ENCODE results near the gene LPIN1. TPM values are rescaled to one million over a fixed set of nuclear protein-coding genes. Genes with fewer than 3 reads are reported as not detected.
A peak's percentile ranks its signal among the peaks of the same experiment; 100 is the strongest.

The LPIN1 gene
- total and polyA plus RNA-seq, 12 donors: 18.9 to 61.0 (median 34.4) TPM

DNA sequence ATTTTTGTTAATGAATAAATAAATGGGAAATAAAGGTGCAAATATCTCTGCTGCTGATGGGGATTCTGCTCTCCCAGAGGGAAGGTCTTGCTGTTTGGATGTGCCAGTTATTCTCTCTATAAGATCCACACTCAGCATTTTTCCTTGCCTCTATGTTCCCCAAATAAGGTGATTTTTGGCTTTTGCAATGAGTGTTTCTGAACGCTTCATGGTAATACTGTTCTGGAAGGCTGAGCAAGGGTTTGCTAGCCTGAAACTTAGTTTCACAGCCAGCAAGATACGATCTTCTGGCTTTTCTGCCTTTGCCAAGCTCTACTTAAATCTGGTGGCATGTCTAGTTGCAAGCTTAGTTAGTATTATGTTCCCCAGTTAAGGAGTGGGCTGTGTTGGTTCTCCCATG is 114.6 kb downstream of the LPIN1 start:
- TF ChIP-seq, protein P1, sequence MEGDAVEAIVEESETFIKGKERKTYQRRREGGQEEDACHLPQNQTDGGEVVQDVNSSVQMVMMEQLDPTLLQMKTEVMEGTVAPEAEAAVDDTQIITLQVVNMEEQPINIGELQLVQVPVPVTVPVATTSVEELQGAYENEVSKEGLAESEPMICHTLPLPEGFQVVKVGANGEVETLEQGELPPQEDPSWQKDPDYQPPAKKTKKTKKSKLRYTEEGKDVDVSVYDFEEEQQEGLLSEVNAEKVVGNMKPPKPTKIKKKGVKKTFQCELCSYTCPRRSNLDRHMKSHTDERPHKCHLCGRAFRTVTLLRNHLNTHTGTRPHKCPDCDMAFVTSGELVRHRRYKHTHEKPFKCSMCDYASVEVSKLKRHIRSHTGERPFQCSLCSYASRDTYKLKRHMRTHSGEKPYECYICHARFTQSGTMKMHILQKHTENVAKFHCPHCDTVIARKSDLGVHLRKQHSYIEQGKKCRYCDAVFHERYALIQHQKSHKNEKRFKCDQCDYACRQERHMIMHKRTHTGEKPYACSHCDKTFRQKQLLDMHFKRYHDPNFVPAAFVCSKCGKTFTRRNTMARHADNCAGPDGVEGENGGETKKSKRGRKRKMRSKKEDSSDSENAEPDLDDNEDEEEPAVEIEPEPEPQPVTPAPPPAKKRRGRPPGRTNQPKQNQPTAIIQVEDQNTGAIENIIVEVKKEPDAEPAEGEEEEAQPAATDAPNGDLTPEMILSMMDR (IDR thresholded peaks at IDR 0.05): no peak
- Histone ChIP-seq H3K4me3 (no peak overlapping the region), H3K4me1 (peaks cover 0 to 30% (median 14%) of the 10 kb centered on the region in 9 donors), H3K27me3 (no peaks in the 10 kb centered on the region), H3K27ac (no peak overlapping the region), H3K9me3 (peaks cover 0 to 7% (median 0%) of the 10 kb centered on the region in 11 donors), H3K36me3 (no peaks in the 10 kb centered on the region)
- WGBS, 2 donors: 93 to 97% methylated on average over 2 of the region's 2 CpGs
- no peak for DNase-seq
- intact Hi-C loops (cut with DNase I): loop anchor here in 9 of 10 donors (5.0 to 10.0 kb wide), 11 partner anchors 184 to 1146 kb away; partner anchors contain the start of gene TRIB2 (in 5 of the 9)
- no peak for ATAC-seq

DNA sequence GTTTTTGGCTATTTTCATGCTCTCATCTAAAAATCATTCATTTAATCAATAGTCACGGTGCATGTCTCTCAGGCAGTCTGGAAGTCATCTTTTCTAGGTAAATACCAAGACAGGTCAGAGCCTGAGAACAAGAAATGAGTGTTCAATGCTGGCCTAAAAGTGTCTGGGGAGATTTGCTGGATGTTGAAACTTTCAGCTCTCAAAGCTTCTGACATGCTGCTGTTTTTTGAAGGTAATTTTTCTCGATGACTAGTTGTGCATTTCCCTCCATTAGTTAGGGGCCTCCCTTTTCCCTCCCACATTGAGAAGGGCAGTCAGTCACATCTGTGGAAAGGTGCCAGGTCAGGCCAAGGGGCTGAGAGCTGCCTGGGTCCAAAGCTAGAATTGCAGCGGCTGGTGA is 115.6 kb downstream of the LPIN1 start:
- DNase-seq: no peak

DNA sequence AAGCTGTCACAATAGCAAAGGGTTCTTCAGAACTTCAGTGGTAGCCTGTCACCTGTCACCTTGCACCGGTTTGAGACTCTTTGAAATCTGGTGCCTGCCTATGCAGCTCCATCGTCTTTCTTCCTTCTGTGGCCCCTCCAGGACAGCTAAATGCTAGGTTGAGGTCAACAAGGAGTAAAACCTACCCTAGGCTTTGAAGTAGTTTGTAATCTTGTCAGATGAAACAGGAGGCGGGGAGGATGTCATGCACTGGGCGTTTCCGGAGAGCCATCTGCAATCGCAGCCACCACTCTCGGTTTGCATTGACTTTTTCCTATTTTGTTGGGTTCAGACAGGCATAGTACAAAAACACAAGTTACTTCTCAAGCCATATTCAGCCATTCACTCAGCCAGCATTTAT is 116.7 kb downstream of the LPIN1 start:
- 76 to 79% methylated on average over 7 of the region's 7 CpGs for WGBS, 2 donors
- intact Hi-C loops (cut with DNase I): loop anchor here in 9 of 10 donors (1.0 to 10.0 kb wide), 15 partner anchors 182 to 1144 kb away; partner anchors contain the start of gene TRIB2 (in 8 of the 9)
- TF ChIP-seq, protein P1 (IDR thresholded peaks at IDR 0.05): no peak
- peak overlapping the region in 8 of 10 donors; percentile 45 to 77 (median 49) for H3K27ac ChIP-seq
- H3K4me1 ChIP-seq: peaks cover 0 to 23% (median 13%) of the 10 kb centered on the region in 9 donors
- H3K4me3 ChIP-seq: no peak overlapping the region
- H3K27me3 ChIP-seq: no peaks in the 10 kb centered on the region
- H3K9me3 ChIP-seq: peaks cover 0 to 13% (median 0%) of the 10 kb centered on the region in 11 donors
- H3K36me3 ChIP-seq: no peaks in the 10 kb centered on the region
- DNase-seq: no peak
- ATAC-seq: no peak

More for the DNA sequence above, 115.6 kb downstream of the LPIN1 start:
- no peak for ATAC-seq
- intact Hi-C loops (cut with DNase I): loop anchor here in 9 of 10 donors (2.0 to 10.0 kb wide), 14 partner anchors 183 to 1145 kb away; partner anchors contain the start of gene TRIB2 (in 8 of the 9)
- H3K9me3 ChIP-seq: peaks cover 0 to 7% (median 0%) of the 10 kb centered on the region in 11 donors
- H3K27ac ChIP-seq: no peak overlapping the region
- H3K4me1 ChIP-seq: peaks cover 0 to 23% (median 13%) of the 10 kb centered on the region in 9 donors
- TF ChIP-seq, protein P1 (IDR thresholded peaks at IDR 0.05): no peak
- H3K27me3 ChIP-seq: no peaks in the 10 kb centered on the region
- WGBS, 2 donors: 89% methylated on average over 3 of the region's 3 CpGs
- H3K4me3 ChIP-seq: no peak overlapping the region
- no peaks in the 10 kb centered on the region for H3K36me3 ChIP-seq

DNA sequence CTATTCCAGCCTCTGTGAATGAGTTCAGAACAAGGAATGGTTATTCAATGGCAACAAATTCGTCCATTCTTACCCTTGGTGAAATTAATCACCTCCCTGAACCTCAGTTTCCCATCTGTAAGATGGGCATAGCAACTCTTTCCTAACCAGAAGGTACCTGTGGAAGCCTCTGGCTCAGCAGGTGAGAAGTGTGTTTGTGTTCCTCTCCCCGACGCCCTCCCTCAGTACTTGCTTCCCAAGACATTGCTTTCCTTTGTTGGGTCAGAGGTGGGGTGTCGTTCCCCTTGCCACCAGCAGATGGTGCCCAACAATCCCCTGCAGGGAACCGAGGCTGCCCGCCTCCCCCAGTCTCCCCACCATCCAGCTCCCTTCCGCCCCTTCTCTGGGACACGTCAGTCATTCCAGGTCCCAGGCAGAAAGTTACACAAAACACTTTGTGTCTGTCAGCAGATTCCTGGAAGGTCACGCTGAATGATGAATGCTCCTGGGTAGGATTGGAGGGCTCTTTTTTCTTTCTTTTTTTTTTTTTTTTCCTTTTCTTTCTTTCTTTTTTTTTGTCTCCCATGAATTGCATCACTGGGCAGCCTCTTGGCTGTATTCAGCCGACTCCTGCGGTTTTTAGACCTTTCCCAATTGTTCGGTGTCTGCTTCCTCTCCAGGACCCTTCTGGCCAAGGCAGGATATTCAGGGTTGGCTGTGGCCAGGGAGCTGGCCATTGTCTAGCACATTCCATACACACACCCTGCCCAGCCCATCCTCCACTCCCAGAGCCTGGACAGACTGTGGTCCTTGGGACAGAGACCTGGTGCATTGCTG is 117.3 kb downstream of the LPIN1 start:
- WGBS, 2 donors: 12 to 17% methylated on average over 12 of the region's 12 CpGs
- peak overlapping the region in 5 of 10 donors; percentile 11 to 31 (median 16) for H3K4me3 ChIP-seq

More for the DNA sequence above, 117.3 kb downstream of the LPIN1 start:
- TF ChIP-seq, protein P1 (IDR thresholded peaks at IDR 0.05): peak; percentile 91 to 99 (median 97)
- Histone ChIP-seq H3K4me1 (peaks cover 0 to 23% (median 13%) of the 10 kb centered on the region in 9 donors), H3K36me3 (no peaks in the 10 kb centered on the region), H3K27ac (peak overlapping the region in 9 of 10 donors; percentile 45 to 77 (median 49)), H3K9me3 (peaks cover 0 to 10% (median 0%) of the 10 kb centered on the region in 11 donors), H3K27me3 (no peaks in the 10 kb centered on the region)
- DNase-seq (peak; percentile 84 to 89), ATAC-seq (peak; percentile 91 to 96 (median 94))
- intact Hi-C loops (cut with DNase I): loop anchor here in 9 of 10 donors (1.0 to 10.0 kb wide), 15 partner anchors 181 to 1144 kb away; partner anchors contain the start of gene TRIB2 (in 8 of the 9)

Data from heart right ventricle (tissue), 16 donors.